ENCODE results near the gene PELI2.

PELI2 gene

GRCh38 chr14:56087671-56088471 lies 30.3 kb upstream of the PELI2 start:
- TF ChIP-seq EZH2phosphoT487 (IDR thresholded peaks at IDR 0.05; ENCODE audit: low read length): no peak
- DNase-seq: no peak
- Histone ChIP-seq H2AFZ (ENCODE audit: low read length) (no peak overlapping the region), H3K4me1 (ENCODE audit: low read length) (no peaks in the 10 kb centered on the region), H3K9me2 (replicated peaks; ENCODE audit: insufficient read depth, low read length) (no peaks in the 10 kb centered on the region), H3F3A (ENCODE audit: insufficient read depth, low read length) (no peaks in the 10 kb centered on the region), H3K36me3 (replicated peaks; ENCODE audit: insufficient read depth, low read length) (no peaks in the 10 kb centered on the region), H3K9me3 (replicated peaks; ENCODE audit: insufficient read depth, low read length) (no peaks in the 10 kb centered on the region), H3K27ac (ENCODE audit: low read length) (no peak overlapping the region), H3K4me3 (ENCODE audit: low read length) (no peak overlapping the region), H4K20me1 (ENCODE audit: insufficient read depth, low read length) (no peaks in the 10 kb centered on the region), H3K9ac (ENCODE audit: low read length) (no peak overlapping the region), H3K27me3 (replicated peaks; ENCODE audit: insufficient read depth, low read length) (no peaks in the 10 kb centered on the region), H3K79me2 (ENCODE audit: low read length) (no peaks in the 10 kb centered on the region), H3K4me2 (ENCODE audit: low read depth, low read length) (no peak overlapping the region)

DNA sequence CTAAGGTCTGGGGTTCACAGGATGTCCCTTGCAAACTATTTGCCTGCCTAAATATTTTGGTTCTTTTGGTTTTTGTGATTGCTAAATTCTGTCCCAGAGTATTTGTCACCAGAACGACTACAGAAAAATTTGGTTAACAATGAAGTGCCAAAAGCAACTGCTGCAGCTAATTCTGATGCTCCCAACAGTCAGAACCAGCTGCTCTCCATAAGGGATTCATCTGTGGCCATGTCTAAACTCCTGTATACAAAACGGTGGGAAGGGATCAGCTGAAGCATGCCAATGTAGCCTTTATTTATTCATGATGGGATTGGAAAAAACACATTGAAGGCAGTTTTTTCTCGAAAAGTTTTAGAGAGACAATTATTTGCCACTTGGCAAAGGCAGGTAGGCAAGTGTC lies 29.3 kb upstream of the PELI2 start:
- Histone ChIP-seq H3K79me2 (ENCODE audit: low read length) (no peaks in the 10 kb centered on the region), H2AFZ (ENCODE audit: low read length) (no peak overlapping the region)

DNA sequence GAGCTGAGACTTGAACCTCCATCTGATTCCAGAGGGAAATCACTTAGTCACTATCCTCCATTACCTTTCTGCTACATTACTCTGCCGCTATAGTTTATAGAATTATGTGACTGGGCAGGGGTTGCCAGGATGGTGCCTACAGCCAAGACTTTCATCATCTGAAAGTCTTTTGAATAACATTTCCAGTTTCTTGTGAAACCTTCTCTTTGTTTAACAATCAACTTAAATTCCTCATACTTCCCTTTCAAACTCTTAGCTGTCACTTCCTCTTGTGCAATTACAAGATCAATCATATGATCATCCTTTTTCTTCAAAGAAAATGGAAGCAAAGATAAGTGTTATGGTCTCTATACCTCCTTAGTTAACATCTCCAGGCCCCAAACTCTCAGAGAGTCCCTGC lies 25.4 kb upstream of the PELI2 start:
- Histone ChIP-seq H3K4me3 (ENCODE audit: low read length) (no peak overlapping the region), H3K27me3 (replicated peaks; ENCODE audit: insufficient read depth, low read length) (no peaks in the 10 kb centered on the region), H3K9me2 (replicated peaks; ENCODE audit: insufficient read depth, low read length) (no peaks in the 10 kb centered on the region), H3K36me3 (replicated peaks; ENCODE audit: insufficient read depth, low read length) (no peaks in the 10 kb centered on the region), H3K79me2 (ENCODE audit: low read length) (no peaks in the 10 kb centered on the region), H3K4me1 (ENCODE audit: low read length) (no peaks in the 10 kb centered on the region), H2AFZ (ENCODE audit: low read length) (no peak overlapping the region), H3K9ac (ENCODE audit: low read length) (no peak overlapping the region), H4K20me1 (ENCODE audit: insufficient read depth, low read length) (no peaks in the 10 kb centered on the region), H3F3A (ENCODE audit: insufficient read depth, low read length) (no peaks in the 10 kb centered on the region), H3K4me2 (ENCODE audit: low read depth, low read length) (no peak overlapping the region), H3K27ac (ENCODE audit: low read length) (no peak overlapping the region), H3K9me3 (replicated peaks; ENCODE audit: insufficient read depth, low read length) (no peaks in the 10 kb centered on the region)
- no peak for TF ChIP-seq CTCF (IDR thresholded peaks at IDR 0.05; ENCODE audit: low read length)
- no peak for DNase-seq

More for the DNA sequence above, 29.3 kb upstream of the PELI2 start:
- Histone ChIP-seq H3K27ac (ENCODE audit: low read length) (no peak overlapping the region), H3K4me3 (ENCODE audit: low read length) (no peak overlapping the region), H3F3A (ENCODE audit: insufficient read depth, low read length) (no peaks in the 10 kb centered on the region), H4K20me1 (ENCODE audit: insufficient read depth, low read length) (no peaks in the 10 kb centered on the region), H3K36me3 (replicated peaks; ENCODE audit: insufficient read depth, low read length) (no peaks in the 10 kb centered on the region), H3K9me2 (replicated peaks; ENCODE audit: insufficient read depth, low read length) (no peaks in the 10 kb centered on the region), H3K4me1 (ENCODE audit: low read length) (no peaks in the 10 kb centered on the region), H3K9ac (ENCODE audit: low read length) (no peak overlapping the region), H3K9me3 (replicated peaks; ENCODE audit: insufficient read depth, low read length) (no peaks in the 10 kb centered on the region), H3K4me2 (ENCODE audit: low read depth, low read length) (no peak overlapping the region), H3K27me3 (replicated peaks; ENCODE audit: insufficient read depth, low read length) (no peaks in the 10 kb centered on the region)
- TF ChIP-seq EZH2phosphoT487 (IDR thresholded peaks at IDR 0.05; ENCODE audit: low read length): no peak
- TF ChIP-seq CTCF (IDR thresholded peaks at IDR 0.05; ENCODE audit: low read length): no peak
- TF ChIP-seq EZH2 (optimal IDR thresholded peaks at IDR 0.05; ENCODE audit: low read depth, low read length): no peak
- DNase-seq: no peak

DNA sequence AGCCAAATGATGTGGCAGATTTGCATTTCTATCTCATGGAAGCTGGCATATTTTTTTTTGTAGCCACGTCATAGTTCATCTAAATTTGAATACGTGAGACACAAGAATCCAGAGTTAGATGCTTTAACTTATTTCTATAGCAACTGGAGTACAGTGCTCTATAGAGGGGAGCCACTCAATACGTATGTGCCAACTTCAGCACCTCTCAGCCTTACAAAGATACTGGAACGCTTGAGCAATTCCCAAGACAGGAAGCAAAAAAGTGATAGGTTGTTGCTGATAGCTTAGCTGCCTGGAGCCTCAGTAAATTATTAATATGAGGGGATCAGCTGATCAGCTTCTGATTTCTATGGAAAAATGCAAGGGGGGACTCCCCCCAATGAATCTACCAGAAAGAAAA lies 24.1 kb upstream of the PELI2 start:
- no peak overlapping the region for H3K4me2 ChIP-seq (ENCODE audit: low read depth, low read length)
- no peaks in the 10 kb centered on the region for H3K36me3 ChIP-seq (replicated peaks; ENCODE audit: insufficient read depth, low read length)
- no peak overlapping the region for H3K4me3 ChIP-seq (ENCODE audit: low read length)
- no peak overlapping the region for H2AFZ ChIP-seq (ENCODE audit: low read length)
- H4K20me1 ChIP-seq (ENCODE audit: insufficient read depth, low read length): no peaks in the 10 kb centered on the region
- no peaks in the 10 kb centered on the region for H3K9me2 ChIP-seq (replicated peaks; ENCODE audit: insufficient read depth, low read length)
- no peak for TF ChIP-seq CTCF (IDR thresholded peaks at IDR 0.05; ENCODE audit: low read length)
- no peak for TF ChIP-seq EZH2phosphoT487 (IDR thresholded peaks at IDR 0.05; ENCODE audit: low read length)
- TF ChIP-seq EZH2 (optimal IDR thresholded peaks at IDR 0.05; ENCODE audit: low read depth, low read length): no peak
- H3K9me3 ChIP-seq (replicated peaks; ENCODE audit: insufficient read depth, low read length): no peaks in the 10 kb centered on the region
- no peak overlapping the region for H3K9ac ChIP-seq (ENCODE audit: low read length)
- no peak for DNase-seq
- no peak overlapping the region for H3K27ac ChIP-seq (ENCODE audit: low read length)
- H3K4me1 ChIP-seq (ENCODE audit: low read length): no peaks in the 10 kb centered on the region
- no peaks in the 10 kb centered on the region for H3K27me3 ChIP-seq (replicated peaks; ENCODE audit: insufficient read depth, low read length)
- no peaks in the 10 kb centered on the region for H3F3A ChIP-seq (ENCODE audit: insufficient read depth, low read length)
- H3K79me2 ChIP-seq (ENCODE audit: low read length): no peaks in the 10 kb centered on the region
